Metanephros (tissue), 1 donor: ENCODE results near the gene NPAS3. TPM values are rescaled to one million over a fixed set of nuclear protein-coding genes. Genes with fewer than 3 reads are reported as not detected.

ENCODE experiments used
- total RNA-seq: library from RNA; depleted of rRNA; stranded (reverse); fragments of >200 nt; gene quantifications from one replicate; pipeline ENCODE4 v1.2.3, GENCODE V29; 2014

Gene NPAS3
- 8.4 TPM for total RNA-seq

DNA sequence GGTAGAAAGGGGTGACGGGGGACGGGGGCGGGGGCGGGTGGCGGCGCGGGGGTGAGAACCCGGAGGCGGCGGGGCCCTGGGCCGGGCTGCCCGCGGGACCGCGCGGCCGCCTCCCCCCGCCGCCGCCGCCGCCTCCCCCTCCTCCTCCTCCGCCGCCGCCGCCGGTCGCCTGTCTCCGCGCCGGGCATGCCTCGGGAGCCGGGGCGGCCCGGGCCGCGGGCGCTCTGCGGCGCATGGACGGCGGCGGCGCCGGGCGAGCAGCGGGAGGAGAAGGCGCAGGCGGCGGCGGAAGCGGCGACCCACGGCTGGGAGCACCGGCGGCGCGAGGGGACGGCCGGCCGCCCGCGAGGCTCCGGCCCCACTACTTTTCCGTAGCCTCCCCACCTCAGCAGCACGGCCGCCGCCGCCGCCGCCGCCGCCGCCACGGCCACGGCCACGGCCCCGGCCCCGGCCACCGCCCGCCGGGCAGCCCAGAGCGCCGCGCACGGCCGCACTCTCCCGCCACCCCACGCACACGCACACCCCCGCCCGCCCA lies at the start of gene NPAS3:
Gene NPAS3, plus strand, starts transcription at position 161 of the 535 bp plus-strand sequence.

